Measurements from ENCODE around the gene IL17RC. TPM values are rescaled to one million over a fixed set of nuclear protein-coding genes. Genes with fewer than 3 reads are reported as not detected.
A peak's percentile ranks its signal among the peaks of the same experiment; 100 is the strongest.

The IL17RC gene
- total and polyA plus RNA-seq, 2 of the 4 experiments (the other 2 are of a cell fraction): 20.8 to 28.3 TPM

DNA sequence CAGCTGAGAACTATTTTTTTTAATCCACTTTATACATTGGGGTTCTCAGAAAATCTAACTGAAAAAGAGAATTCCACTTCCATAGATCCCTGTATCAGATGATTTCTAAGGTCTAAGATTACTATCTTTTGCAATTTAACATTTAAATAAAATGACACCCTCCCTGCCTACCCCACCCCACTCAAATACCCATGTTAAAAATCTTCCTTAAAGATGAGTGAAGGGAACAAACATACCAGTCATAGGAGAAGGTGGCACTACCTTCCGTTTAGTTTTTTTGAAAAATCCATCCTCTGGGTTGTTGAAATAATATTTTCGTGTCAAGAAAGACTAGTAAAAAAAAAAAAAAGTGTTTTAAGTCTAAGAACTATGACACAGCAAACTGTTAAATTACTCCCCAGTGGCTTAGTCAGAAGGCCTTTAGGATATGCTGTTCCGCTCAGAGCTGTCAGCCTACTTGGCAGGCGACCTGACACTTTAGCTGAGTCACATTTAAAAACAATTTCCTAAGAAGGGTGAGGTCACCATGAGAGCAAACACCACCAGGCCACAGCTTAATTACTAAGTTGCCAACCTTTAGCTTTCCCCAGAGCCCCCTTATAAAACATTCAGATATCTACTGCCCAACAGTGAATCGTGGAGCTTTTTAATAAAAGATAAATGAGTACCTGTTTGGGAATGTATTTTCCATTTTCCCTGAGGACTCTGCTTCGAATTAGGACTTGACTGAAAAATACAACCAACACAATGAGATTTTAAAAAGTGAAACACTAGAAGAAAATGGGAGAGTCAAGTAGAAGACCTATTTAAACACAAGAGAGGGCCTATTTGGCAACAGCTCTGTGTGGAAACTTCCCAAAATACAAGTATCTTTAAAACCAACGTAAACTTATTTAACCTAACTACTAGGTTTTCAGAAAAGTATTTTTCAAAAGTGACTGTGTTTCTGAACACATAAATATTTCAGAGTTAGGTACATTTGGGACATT lies 60.1 kb downstream of the IL17RC start:
- Histone ChIP-seq H2AFZ (replicated peaks; ENCODE audit: low read length, poor library complexity) (no peak overlapping the region), H3K4me2 (ENCODE audit: low read depth, low read length) (no peak overlapping the region), H2BK20ac (ENCODE audit: low read depth, low read length) (peak overlapping the region; percentile 81), H2BK15ac (ENCODE audit: low read depth, low read length) (peak overlapping the region; percentile 100; the same call in 2 of the 3 replicates), H4K91ac (ENCODE audit: insufficient read depth, low read depth, low read length) (peak overlapping the region; percentile 85), H2BK120ac (ENCODE audit: low read depth, low read length) (peak overlapping the region; percentile 80), H4K5ac (ENCODE audit: low read depth, low read length) (no peak overlapping the region; the same call in 1 of the 2 replicates), H3K4me1 (ENCODE audit: control insufficient read depth, insufficient read depth, low read length) (peaks cover 4% of the 10 kb centered on the region), H3K9ac (ENCODE audit: low read depth, low read length) (0 out of 2 replicates have a peak overlapping the region, but pooled peaks have one; percentile 43), H3K27ac (ENCODE audit: insufficient read depth, low read length) (peak overlapping the region; percentile 89; the same call in 1 of the 2 replicates), H2BK5ac (ENCODE audit: low read depth, low read length, poor library complexity, severe bottlenecking) (peak overlapping the region; percentile 85), H3K9me1 (ENCODE audit: insufficient read depth, low read length) (peaks cover 5% of the 10 kb centered on the region; the same call in 1 of the 2 replicates), H2AK9ac (replicated peaks; ENCODE audit: low read depth, low read length, poor library complexity) (no peak overlapping the region), H4K8ac (ENCODE audit: low read depth in 2 of 2, low read length in 2 of 2) (peak overlapping the region; percentile 49 to 79; a peak in 3 of 4 replicates), H3K18ac (ENCODE audit: low read depth, low read length) (no peak overlapping the region; the same call in 1 of the 2 replicates), H3K4ac (ENCODE audit: low read depth, low read length) (peak overlapping the region; percentile 86), H4K20me1 (ENCODE audit: insufficient read depth, low read length) (peaks cover 3% of the 10 kb centered on the region; the same call in 1 of the 2 replicates), H3K56ac (ENCODE audit: extremely low read depth, insufficient read depth, low read length) (peak overlapping the region; percentile 69; the same call in 1 of the 2 replicates), H2AK5ac (ENCODE audit: low read depth, low read length) (peak overlapping the region; percentile 70; the same call in 1 of the 2 replicates), H3K79me1 (ENCODE audit: low read depth in 1 of 2, low read length in 2 of 2) (peaks cover 14 to 34% of the 10 kb centered on the region in 2 experiments), H3K36me3 (ENCODE audit: control insufficient read depth, insufficient read depth, low read length) (peaks cover 21% of the 10 kb centered on the region), H3K14ac (replicated peaks; ENCODE audit: low read depth, low read length) (peak overlapping the region; percentile 91), H3K27me3 (ENCODE audit: control insufficient read depth, insufficient read depth, low read length) (no peaks in the 10 kb centered on the region), H3K23ac (ENCODE audit: low read depth, low read length) (peak overlapping the region; percentile 17; the same call in 1 of the 2 replicates), H3K9me3 (ENCODE audit: control insufficient read depth, insufficient read depth, low read length) (no peaks in the 10 kb centered on the region), H3K4me3 (ENCODE audit: insufficient read depth, low read depth, low read length) (no peak overlapping the region)
- CTCF ChIA-PET: interaction anchor here (0.6 to 1.4 kb wide), 3 partner anchors 31 to 275 kb away, joined by 3 to 8 read pairs (median 4); no protein-coding TSS in a partner anchor
- intact Hi-C loops (cut with micrococcal nuclease) (no loop called here), in situ Hi-C loops (cut with MboI; ENCODE audit: low sequenced_read_pairs) (no loop called here), dilution Hi-C loops (cut with HindIII; ENCODE audit: low sequenced_read_pairs, unreplicated experiment) (no loop called here)
- DNase-seq: peak; percentile 98
- TF ChIP-seq ELK1 (IDR thresholded peaks at IDR 0.05; ENCODE audit: borderline replicate concordance, low read depth, low read length) (no peak), CEBPB (IDR thresholded peaks at IDR 0.05; ENCODE audit: low read depth, low read length) (peak; percentile 83), MAZ (IDR thresholded peaks at IDR 0.05; ENCODE audit: borderline replicate concordance, low read depth, low read length) (0 out of 2 replicates have a peak, but pooled peaks have one; percentile 31), MAFK (IDR thresholded peaks at IDR 0.05; ENCODE audit: low read depth, low read length) (peak; percentile 87), RFX5 (IDR thresholded peaks at IDR 0.05; ENCODE audit: low read depth, low read length) (no peak), BHLHE40 (IDR thresholded peaks at IDR 0.05; ENCODE audit: low read depth, low read length) (peak; percentile 87), FOS (IDR thresholded peaks at IDR 0.05; ENCODE audit: low read depth, low read length) (peak; percentile 83), MXI1 (IDR thresholded peaks at IDR 0.05; ENCODE audit: borderline replicate concordance, low read depth, low read length) (peak; percentile 76), CHD1 (IDR thresholded peaks at IDR 0.05; ENCODE audit: low read depth, low read length) (no peak), POLR2A (IDR thresholded peaks at IDR 0.05; ENCODE audit: low read depth, low read length) (no peak), NFE2L2 (IDR thresholded peaks at IDR 0.05; ENCODE audit: low read depth, low read length) (peak; percentile 97)
- WGBS, 2 experiments (ENCODE audit: extremely low coverage in 2 of 2, insufficient read length in 1 of 2): no CpG with 5 or more reads among the region's 7 CpGs
- POLR2A ChIA-PET (ENCODE audit: unreplicated experiment): interaction anchor here (0.6 kb wide), 1 partner anchor 41 kb away, joined by 3 read pairs; no protein-coding TSS in a partner anchor
- ATAC-seq (ENCODE audit: low read depth): peak; percentile 98
- no TSS peak for BruUV-seq (replicated peaks)
